NCI-H510A treated with DMSO at 0.1 percent for 48 hours (cell line): Measurements from ENCODE around the gene ROGDI.
A peak's percentile ranks its signal among the peaks of the same experiment; 100 is the strongest.

ENCODE experiments used
- DNase-seq: peaks from one replicate; lab custom pipeline; 2025; lab: John Stamatoyannopoulos, UW

Gene ROGDI

GRCh38 chr16:4813251-4814003 is 11.0 kb upstream of the ROGDI start:
- no peak for DNase-seq

DNA sequence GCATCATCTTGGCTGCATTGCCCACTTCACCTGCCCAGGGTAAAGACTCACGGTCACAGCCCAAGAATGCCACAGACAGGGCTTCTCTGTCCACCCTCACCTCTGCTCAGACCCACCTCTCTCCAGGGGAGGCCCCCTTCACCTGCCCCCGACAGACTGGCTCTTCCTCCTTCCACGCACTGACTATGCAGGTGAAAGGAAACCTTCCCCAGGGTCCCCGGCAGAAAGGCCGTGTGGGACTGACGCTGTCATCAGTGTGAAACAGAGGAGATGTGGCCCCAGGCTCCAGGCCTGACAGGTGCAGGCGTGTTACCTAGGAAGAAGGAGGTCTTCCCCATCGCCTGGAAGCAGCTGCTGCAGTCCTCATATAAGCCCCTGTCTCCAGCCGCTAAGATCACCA is 9.3 kb upstream of the ROGDI start:
- no peak for DNase-seq

- no peak for DNase-seq
These were observed 8.8 kb upstream of the ROGDI start for GRCh38 chr16:4811242-4811641.

DNA sequence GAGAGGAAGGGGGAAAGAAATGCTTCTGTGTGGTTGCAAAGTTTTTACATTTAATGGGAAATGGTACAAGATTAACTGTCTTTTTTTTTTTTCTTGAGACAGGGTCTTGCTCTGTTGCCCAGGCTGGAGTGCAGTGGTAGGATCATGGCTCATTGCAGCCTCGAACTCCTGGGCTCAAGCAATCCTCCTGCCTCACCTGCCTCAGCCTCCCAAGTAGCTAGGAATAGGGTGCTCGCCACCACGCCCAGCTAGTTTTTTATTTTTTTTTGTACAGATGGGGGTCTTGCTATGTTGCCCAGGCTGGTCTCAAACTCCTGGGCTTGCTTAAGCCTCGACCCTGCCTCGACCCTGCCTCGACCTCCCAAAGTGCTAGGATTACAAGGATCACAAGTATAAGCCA is 3.8 kb upstream of the ROGDI start:
- DNase-seq = no peak

GRCh38 chr16:4805231-4805630 is 2.8 kb upstream of the ROGDI start:
- DNase-seq = no peak

DNA sequence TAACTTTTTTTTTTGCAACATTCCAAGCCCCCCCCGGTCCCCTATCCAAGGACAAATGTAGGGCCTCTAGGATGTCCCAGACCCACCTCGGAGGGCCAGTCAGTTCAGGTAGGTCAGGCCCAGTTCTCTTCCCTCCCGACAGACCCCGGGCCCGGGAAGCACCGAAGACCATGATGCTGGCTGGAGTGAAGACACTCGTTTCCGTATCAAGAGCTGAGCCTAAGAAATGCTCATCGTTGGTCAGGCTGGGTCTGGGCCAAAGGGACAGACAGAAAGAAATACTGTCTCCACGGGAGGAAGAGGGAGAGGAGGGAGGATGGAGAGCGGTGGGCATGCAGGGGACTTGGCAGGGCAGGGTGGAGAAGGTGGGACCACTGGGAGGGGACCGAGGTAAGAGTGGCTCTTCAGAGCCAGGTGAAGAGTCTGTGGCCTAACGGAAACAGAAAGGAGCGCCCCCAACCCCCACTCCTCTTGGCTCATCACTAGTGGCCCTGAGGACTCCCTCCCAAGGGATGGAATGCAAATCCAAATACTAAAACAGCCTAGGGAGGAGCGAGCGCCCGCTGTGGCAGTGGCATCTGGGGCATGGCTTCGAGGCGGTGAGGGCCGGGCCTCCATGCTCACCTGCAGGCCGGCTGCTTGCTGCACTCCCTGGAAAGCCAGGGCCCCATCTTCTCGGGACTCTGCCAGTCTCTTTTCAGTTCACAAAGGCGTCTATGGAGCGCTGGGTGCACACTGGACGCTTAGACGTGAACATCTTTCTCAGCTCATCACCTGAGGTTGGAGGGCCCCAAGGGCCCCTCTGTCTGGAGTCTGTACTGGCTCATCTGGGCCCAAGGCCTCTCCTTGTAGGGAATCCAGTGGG is 1.7 kb upstream of the ROGDI start:
- DNase-seq = no peak

DNA sequence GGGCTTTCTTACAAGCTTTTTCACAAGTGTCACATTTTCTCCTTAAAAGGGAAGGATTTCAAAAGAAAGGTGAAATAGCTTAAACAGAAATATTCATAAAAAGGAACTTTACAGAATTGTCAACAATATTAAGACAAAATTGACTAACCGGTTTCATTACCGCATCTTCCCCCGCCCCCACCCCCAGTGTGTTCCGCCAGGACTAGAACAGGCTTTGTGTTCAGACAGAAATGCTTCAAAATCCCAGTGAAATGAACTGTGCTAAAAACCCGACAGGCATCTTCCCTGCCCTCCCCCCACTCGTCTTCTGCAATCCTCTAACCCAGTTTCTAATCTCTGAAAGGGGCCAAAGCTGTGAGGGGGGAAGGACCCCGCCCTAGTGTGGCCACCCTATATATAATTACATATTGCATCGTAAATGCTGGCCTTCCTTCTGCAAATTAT is 990 bp upstream of the ROGDI start:
- no peak for DNase-seq

DNA sequence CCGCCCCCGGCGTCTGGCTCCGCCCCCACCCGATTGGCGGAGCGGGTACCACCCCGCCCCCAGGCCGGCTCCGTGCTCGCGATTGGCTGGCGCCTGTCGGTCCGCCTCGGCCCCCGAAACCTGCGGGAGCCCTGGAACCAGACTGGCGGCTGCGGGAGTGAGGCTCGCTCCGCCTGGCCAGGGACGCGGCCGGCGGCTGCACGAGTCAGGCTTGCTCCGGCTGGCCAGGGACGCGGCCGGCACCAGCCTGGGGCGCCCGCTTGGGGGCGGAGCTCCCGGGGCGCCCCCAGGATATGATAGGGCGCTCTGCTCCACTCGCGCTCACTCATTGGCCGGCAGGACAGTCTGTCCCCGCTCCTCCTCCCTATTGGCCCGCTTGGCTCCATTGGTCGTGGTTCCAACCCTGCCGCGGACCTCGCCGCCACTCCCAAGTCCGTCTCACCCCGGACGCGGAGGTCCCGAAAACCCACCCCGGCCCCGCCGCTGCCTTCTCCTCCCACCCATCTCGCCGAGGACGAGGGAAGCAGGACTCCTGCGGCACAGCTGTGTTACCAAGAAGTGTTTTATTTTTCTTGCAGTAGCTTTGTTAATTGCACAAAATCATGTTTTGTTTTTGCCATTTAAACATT is 340 bp upstream of the ROGDI start:
- peak; percentile 77 for DNase-seq

DNA sequence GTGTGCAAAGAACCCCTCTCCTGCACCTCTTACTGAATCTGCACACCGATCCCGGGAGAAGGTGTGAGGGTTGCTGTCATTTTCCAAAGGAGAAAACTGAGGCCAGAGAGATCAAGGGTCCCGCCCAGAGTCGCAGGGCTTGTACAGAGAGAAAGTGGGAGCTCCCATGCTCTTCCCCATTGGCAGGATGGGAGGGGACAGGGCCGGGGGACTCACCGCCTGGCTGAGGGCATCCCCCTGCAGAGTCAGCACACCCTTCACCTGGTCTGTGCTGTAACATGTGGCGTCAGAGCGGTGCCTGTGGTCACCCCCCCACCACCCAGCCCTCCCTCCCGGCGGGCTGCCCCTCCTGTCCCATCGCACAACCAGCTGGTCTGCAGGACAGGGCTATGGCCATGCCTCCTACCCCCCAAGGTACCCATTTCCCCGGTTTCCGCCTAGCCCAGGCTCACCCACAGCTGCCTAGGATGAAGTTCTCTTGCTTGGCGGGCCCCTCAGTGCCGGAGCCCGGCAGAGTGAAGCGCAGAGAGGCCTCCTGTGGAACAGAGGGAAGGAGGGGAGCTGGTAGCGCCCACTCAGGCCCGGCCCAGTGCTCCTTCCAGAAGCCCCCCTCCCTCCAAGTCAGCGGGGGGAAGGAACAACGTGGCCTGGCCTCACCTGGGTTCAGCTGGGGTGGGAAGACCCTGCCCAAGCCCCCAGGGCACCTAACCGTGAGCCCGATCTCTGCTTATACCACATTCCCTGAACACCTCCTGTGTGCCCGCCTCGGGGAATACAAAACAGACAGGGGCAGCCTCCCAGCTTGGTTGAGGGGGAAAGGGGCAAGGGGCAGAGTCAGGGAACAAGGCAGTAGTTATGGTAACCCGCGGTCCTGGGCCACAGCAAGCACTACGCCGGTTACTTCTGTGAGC is 1.1 kb downstream of the ROGDI start:
- DNase-seq = no peak

DNA sequence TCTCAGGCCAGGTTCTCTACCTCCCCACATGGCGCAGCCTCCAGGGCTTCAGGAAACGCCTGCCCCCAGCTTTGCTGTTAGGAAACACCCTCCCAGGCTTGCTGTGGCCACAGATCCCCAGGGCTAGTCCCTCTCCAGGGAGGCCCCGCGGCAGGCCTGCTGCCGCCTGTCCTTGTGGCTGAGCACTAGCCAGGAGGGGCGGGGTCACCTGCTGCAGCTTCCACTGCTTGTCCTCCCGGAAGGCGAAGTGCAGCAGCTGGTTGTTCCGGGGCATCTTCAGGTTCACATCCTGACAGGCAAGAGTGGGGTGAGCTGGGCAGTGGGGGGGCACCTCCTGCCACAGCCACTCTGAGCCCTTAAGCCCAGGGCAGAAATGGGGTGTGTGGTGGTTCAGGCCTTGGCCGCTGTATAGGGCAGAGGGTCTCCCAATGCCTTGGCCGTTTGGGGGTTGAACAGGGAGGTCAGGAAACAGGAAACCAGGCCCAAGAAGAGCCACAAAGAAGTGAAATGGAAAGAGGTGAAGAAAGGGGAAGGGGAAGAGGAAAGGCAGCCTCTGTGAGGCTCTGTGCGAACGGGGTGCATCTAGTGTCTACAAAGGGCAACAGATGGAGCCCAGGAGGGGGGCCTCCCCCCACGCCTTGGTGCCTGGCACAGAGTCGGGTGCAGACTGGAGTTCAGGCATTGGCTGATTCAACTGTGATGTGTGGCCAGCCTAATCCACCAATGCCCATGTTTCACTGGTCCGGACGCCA is 2.0 kb downstream of the ROGDI start:
- peak; percentile 59 for DNase-seq

- no peak for DNase-seq
These were observed 3.1 kb downstream of the ROGDI start for GRCh38 chr16:4799171-4799855.

DNA sequence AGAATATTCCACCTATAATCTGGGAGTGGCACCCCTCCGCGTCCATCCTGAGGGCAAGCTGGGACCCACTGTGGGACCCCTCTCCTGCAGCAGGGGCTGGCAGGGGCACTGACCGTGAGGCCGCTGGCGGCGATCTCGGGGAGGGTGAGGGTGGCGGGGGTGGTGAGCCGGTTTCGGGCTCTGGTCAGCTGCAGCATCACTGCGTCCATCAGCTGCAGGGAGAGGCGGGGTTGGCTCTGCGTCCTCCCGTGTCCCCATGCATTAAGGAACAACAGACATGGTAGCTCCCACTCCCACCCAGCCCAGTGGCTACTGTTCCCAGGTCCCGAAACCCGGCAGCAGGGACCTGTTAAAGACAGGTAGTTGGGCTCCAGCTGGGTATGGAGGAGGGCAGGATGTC is 4.0 kb downstream of the ROGDI start:
- no peak for DNase-seq

DNA sequence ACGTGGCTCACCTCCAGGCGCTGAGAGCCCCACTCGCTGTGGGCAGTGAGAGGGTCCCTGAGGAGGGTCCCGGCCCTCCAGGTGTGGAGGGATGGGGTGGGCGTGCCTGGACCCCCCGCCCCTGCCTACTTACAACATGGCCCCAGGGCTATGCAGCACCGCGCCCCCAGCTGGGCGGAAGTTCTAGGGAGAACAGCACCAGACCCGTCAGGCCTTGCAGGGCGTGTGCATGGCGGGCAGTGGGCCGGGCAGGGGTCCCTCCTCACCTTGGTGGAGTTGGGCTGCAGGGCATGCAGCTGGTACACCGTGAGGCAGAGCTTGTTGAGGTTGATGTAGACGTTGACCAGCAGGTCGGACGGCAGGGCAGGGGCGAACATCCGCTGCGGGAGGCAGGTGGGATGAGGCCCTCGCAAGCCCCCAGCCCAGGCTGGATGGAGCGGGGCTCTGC is 4.6 kb downstream of the ROGDI start:
- DNase-seq = no peak

DNA sequence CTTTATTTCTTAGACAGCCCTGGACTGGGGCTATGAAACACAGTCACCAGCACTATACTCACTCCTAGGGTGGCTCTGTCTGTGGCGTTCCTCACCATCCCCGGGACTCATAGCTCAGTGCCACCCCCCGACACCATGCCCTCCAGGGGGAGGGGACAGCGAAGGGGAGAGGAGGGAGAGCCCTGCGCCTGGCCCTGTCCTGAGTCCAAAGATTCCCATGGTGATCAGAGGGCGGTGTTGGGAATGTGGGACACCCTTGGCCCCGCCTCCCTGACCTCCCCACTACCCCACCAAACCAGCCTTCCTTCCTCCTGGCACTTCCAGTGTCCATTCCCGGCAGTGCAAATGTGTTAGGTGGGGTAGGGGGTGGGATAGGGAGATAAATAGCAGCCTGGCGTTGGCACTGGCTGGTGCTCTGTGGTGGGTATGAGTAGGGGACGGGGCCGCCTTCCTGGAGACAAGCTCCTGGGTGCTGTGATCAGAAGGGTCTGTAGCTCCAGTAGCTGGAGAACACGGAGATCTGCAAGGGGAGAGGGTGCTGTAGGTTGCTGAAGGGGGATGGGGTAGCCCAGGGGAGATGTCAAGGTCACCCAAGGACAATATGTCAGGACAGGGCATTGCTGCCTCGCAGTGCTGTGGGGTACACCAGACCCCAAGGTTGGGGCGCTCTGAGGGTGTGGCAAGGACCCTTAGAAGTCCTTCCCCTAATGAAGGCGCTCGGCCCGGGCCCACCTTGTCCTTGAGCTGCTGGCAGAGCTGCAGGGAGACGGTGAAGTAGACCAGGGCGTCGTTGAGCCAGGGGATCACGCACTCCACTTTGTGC is 5.2 kb downstream of the ROGDI start:
- no peak for DNase-seq

DNA sequence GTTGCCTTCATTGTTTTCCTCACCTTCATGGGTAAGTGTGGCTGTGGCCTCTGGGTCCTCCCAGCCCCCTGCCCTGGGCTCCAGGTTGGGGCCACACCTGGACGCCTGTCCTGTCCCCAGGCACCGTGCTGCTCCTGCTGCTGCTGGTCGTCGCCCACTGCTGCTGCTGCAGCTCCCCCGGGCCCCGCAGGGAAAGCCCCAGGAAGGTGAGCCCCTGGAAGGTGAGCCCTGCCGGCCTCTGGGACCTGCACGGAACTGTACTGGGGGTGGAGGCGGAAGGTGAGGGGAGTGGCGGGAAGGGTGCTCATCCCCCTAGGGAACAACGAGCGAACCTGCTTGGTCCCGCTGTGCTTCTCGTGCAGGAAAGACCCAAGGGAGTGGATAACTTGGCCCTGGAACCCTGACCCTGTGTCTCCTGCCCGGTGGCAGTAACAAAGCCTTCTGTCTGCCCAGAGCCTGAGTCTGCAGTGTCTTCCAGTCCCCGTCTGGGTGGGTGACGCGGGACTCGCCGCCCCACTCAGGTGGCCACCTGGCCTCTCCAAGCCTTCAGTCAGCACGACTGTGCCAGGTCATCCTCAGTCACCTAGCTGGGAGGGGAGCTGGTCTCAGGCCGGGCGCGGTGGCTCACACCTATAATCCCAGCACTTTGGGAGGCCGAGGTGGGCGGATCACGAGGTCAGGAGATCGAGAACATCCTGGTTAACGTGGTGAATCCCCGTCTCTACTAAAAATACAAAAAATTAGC is 6.4 kb downstream of the ROGDI start:
- DNase-seq = no peak

- DNase-seq = peak; percentile 51
These were observed 7.1 kb downstream of the ROGDI start, which contains the start of gene SMIM22 for GRCh38 chr16:4795181-4795827. Gene SMIM22, plus strand, starts transcription at chr16:4795369. Its CDS starts 366 bp downstream, at chr16:4795735.

DNA sequence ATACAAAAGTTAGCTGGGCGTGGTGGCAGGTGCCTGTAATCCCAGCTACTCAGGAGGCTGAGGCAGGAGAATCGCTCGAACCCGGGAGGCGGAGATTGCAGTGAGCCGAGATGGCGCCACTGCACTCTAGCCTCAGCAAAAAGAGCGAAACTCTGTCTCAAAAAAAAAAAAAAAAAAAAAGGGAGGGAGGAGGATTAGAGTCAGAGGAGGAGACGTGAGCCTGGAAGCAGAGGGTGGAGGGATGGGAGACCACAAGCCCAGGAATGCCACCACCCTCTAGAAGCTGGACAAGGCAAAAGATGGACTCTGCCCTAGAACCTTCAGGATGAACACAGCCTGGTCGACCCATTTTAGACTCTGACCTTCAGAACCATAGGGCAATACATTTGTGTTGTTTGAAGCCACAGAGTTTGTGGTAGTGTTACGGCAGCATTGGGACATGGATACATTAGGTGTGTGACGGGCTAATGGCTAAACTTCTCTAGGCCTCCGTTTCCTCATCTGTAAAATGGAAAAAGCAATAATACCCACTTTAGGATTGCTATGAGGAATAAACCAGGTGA is 9.4 kb downstream of the ROGDI start:
- no peak for DNase-seq

GRCh38 chr16:4790871-4791270 is 11.6 kb downstream of the ROGDI start:
- no peak for DNase-seq
